A549 treated with AZD9567 at 1 μM for 4 hours (cell line): ENCODE data around the gene GIMAP7. TPM values are rescaled to one million over a fixed set of nuclear protein-coding genes. Genes with fewer than 3 reads are reported as not detected.

Source experiments
- total RNA-seq: library from RNA; stranded (reverse); fragments of 200-300 nt; extraction: Qiagen RNA extraction; gene quantifications from 5 replicates; pipeline ENCODE4 v1.2.3, GENCODE V29; 2022; ENCODE audit not compliant: insufficient read depth

The GIMAP7 gene
- total RNA-seq: not detected in 5 replicates

DNA sequence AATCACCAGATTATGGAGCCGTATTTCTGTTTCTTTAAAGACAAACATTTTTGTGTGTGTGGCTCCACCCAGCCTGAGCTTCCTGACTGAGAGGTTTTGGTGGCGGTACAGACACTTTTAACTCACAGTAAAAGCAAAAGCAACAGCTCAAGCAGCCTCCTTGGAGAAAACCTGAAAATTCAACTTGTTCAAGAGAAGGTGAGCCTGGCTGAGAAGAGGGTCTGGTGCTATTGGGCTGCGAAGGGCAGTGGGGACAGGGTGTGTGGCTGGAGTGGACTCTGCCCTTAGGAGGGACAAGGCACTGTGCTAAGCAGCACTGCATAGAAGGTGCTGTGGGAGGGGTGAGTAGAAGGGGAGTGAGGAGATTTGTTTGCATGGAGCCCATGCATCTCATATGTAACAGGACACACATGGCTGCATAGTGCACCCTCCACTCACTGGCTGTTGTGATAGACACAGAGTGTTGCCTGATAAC is at the start of gene GIMAP7:
TSS of gene GIMAP7 (plus strand) at position 125 of the 475 bp plus-strand sequence. CDS start 5,103 bp downstream, outside the sequence.

DNA sequence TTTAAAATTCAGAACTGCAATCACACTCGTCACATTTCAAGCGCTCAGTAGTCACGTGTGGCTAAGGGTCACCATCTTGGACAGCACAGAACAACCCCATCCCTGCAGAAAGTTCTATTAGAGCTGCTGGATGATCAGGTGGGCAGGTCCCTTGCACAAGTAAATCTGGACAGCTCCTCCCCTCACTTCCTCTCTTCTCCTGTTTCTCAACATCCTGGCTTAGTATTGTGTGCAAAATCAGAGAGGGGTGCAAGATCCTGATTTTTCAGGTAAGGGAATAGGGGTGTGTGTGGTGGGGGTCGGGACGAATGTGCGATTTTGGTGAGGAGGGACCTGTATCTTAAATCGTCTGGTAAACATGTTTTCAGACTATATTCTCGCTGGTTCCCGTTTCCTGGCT is 52.5 kb downstream of the GIMAP7 start, which contains the start of gene GIMAP4:
TSS of gene GIMAP4 (plus strand) at position 222 of the 400 bp plus-strand sequence. CDS start 2,512 bp downstream, outside the sequence.

Other genes starting within 250 kb of the GIMAP7 start
- gene LRRC61, start 191.5 kb upstream of the GIMAP7 start, total RNA-seq: 0.09 to 0.20 TPM (median 0.09 TPM) in 3 of 5 replicates, not detected in the others
- gene ACTR3C, start 191.3 kb upstream of the GIMAP7 start, total RNA-seq: 0.22 TPM in 1 of 5 replicates, not detected in the others
- gene RARRES2, start 173.2 kb upstream of the GIMAP7 start, total RNA-seq: not detected in 5 replicates
- 47.4 to 82.7 TPM (median 82.3 TPM) in 5 replicates for gene REPIN1, start 146.1 kb upstream of the GIMAP7 start, total RNA-seq
- gene ZNF775, start 135.5 kb upstream of the GIMAP7 start, total RNA-seq: 2.4 to 7.2 TPM (median 5.4 TPM) in 5 replicates
- not detected in 5 replicates for gene GIMAP8, start 64.2 kb upstream of the GIMAP7 start, total RNA-seq
- not detected in 5 replicates for gene GIMAP4, start 52.5 kb downstream of the GIMAP7 start, total RNA-seq
- gene GIMAP6, start 117.5 kb downstream of the GIMAP7 start, total RNA-seq: 0.02 TPM in 1 of 5 replicates, not detected in the others
- not detected in 5 replicates for gene GIMAP2, start 170.8 kb downstream of the GIMAP7 start, total RNA-seq
- not detected in 5 replicates for gene GIMAP1, start 201.7 kb downstream of the GIMAP7 start, total RNA-seq
- 0.05 TPM in 1 of 5 replicates, not detected in the others for gene GIMAP5, start 222.5 kb downstream of the GIMAP7 start, total RNA-seq